ENCODE data around the gene MYO5C. TPM values are rescaled to one million over a fixed set of nuclear protein-coding genes. Genes with fewer than 3 reads are reported as not detected.

MYO5C gene
- total RNA-seq, 1 donor: not detected

DNA sequence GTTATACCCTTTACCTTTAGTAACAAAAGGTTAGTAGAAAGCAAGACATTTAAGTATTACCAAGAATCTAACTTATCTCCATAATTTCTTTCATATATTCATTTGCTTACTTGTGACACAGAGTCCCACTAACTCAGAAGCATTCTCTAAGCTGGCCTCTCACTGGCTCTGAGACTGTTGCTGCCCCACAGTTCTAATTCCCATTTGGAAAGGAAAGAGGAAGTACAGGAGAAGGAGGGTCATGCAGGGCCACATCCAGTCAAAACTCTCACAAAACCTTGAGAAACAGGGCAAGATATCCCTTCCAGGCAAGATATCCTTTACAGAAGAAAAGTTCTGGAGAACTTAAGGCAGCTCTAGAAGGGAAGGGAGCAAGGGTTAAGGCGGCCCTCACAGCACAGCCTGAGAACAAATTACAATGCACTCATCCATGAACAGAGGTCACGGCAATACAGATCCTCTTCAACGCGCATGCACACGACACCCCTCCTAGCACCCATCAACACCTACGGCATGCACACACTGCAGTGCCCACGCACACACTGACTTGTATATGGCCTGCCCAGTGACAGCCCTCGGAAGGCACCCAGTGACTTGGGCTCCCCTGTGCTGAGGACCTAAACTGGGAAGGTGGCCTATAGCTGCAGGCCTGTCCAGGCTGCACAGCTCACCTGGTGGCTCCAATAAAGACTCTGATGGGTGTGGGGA lies 13.0 kb upstream of the MYO5C start:
- TF ChIP-seq, protein P1, sequence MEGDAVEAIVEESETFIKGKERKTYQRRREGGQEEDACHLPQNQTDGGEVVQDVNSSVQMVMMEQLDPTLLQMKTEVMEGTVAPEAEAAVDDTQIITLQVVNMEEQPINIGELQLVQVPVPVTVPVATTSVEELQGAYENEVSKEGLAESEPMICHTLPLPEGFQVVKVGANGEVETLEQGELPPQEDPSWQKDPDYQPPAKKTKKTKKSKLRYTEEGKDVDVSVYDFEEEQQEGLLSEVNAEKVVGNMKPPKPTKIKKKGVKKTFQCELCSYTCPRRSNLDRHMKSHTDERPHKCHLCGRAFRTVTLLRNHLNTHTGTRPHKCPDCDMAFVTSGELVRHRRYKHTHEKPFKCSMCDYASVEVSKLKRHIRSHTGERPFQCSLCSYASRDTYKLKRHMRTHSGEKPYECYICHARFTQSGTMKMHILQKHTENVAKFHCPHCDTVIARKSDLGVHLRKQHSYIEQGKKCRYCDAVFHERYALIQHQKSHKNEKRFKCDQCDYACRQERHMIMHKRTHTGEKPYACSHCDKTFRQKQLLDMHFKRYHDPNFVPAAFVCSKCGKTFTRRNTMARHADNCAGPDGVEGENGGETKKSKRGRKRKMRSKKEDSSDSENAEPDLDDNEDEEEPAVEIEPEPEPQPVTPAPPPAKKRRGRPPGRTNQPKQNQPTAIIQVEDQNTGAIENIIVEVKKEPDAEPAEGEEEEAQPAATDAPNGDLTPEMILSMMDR (IDR thresholded peaks at IDR 0.05; ENCODE audit: insufficient read depth, low read depth, low read length): no peak
- DNase-seq (ENCODE audit: low read depth): no peak
- no peak overlapping the region for H3K4me3 ChIP-seq (ENCODE audit: low read depth, low read length)

DNA sequence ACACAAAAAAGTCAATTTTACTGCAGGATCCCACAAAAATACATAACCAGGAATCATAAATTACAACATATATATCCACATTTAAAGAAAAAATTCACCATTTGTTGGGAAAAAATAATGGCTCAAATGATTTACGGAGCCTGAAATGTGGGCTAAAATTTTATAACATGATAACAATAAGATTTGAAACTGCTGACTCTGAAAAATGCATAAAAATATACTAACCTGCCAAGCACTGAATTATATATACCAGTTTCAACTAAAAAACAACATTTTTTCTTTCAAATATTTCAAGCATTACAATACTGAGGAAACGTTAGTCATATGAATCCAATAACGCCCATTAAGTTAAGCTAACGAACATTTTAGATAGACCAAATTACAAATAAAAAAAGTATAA lies 12.2 kb upstream of the MYO5C start:
- no peak overlapping the region for H3K4me3 ChIP-seq (ENCODE audit: low read depth, low read length)
- TF ChIP-seq, protein P1 (IDR thresholded peaks at IDR 0.05; ENCODE audit: insufficient read depth, low read depth, low read length): no peak
- no peak for DNase-seq (ENCODE audit: low read depth)

DNA sequence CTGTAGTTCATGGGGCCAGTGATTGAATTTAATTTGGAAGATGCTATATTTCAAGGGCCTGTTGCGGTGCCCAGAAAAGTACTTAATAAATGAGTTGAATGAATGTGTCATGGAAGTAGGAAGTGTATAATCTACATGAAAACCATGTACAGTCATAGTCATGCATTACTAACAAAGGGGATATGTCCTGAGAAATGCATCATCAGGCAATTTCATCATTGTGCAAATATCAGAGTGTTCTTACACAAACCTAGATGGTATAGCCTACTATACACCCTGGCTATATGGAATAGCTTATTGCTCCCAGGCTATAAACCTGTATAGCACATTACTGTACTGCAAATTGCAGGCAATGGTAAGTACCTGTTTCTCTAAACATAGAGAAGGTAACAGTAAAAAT lies 10.7 kb upstream of the MYO5C start:
- no peak overlapping the region for H3K4me3 ChIP-seq (ENCODE audit: low read depth, low read length)
- TF ChIP-seq, protein P1 (IDR thresholded peaks at IDR 0.05; ENCODE audit: insufficient read depth, low read depth, low read length): no peak
- no peak for DNase-seq (ENCODE audit: low read depth)

DNA sequence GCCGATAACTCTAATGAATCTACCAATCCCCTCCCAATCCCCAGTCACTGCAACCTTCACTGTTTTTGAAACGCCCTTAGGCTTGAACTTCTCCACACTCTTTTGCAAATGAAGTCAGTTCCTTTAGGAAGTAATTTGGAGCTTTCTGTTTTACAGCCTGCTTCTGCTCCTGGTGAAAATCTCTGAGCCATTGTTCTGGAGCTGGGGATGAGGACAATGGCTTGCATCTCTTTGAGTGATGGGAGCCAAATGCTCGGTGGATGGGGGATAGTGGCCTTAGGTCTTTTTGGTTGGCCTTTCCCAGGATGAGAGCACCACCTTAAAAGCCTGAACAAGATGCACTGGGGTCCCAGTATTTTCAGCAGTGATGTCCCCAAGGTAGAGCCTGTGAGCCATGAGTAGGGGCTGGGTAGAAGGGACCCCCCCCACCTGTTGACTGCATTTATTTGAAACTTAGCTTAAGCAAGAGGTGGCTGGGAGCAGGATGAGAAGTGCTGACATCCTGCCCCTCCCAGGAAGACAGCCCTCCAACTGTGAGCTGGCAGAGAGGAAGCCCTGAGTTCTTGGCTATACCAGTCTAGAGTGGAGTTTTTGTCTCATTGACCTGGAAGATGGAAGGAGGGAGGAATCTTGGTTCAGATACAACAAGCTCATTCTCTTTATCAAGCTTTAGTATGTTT lies 7.6 kb upstream of the MYO5C start:
- H3K4me3 ChIP-seq (ENCODE audit: low read depth, low read length): no peak overlapping the region

DNA sequence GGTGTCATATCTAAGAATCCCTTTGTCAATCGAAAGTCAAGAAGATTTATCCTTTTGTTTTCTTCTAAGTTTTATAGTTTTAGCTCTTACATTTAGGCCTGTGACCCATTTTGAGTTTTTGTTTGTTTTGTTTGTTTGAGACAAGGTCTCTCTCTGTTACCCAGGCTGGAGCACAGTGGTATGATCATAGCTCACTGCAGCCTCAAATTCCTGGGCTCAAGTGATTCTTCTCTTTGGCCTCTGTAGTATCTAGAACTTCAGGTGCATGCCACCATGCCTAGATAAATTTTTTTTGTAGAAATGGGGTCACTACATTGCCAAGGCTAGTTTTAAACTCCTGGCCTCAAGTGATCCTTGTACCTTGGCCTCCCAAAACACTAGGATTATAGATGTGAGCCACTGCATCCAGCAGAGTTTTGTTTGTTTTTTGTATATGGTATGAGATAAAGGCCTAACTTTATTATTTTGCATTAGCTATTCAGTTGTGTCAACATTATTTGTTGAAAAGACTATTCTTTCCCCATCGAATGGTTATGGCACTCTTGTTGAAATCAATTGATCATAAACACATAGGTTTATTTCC lies 5.8 kb upstream of the MYO5C start:
- TF ChIP-seq, protein P1 (IDR thresholded peaks at IDR 0.05; ENCODE audit: insufficient read depth, low read depth, low read length): no peak
- DNase-seq (ENCODE audit: low read depth): no peak
- no peak overlapping the region for H3K4me3 ChIP-seq (ENCODE audit: low read depth, low read length)

More for the DNA sequence above, 7.6 kb upstream of the MYO5C start:
- TF ChIP-seq, protein P1 (IDR thresholded peaks at IDR 0.05; ENCODE audit: insufficient read depth, low read depth, low read length): no peak
- DNase-seq (ENCODE audit: low read depth): no peak

DNA sequence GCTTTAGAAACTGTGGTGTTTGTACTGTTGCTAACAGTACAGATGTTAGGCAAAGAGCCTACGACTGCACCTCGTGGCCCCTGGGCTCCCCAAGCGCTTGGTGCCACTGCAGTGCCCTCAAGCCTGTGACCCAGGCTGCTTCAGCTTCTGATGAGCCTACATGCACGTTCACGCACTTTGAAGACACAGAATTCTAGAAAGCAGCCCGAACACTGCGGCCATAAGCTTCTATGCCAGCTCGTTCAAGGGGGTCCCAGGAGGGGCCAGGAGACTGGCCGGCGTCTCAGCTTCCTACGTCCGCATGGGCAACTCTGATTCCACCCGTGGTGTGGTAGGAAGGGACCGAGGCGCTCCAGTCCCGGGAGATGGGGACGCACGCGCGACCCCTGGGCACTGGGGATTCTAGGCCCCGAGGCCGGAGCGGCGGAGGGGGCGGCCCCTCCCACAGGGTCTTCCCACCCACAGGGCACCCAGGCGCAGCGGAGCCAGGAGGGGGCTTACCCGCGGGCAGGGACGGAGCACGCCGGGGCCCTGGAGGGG lies 653 bp downstream of the MYO5C start:
- TF ChIP-seq, protein P1 (IDR thresholded peaks at IDR 0.05; ENCODE audit: insufficient read depth, low read depth, low read length): no peak
- H3K4me3 ChIP-seq (ENCODE audit: low read depth, low read length): no peak overlapping the region
- DNase-seq (ENCODE audit: low read depth): no peak
